Stimulated activated CD4-positive, alpha-beta T cell treated with anti-CD3 and anti-CD28 coated beads, Interleukin-4, amount 100 ng/mL, for 48 hours (primary cell): ENCODE results near the gene CDC123.
"Not testable (repeated sequence)": the region's sequence is repeated elsewhere in the genome, so short reads cannot be mapped to it uniquely, and the experiment has no call there.

Source experiments
- DNase-seq, 2 donors: peaks; one replicate each; pipeline ENCODE4 v3.0.0-alpha.2; 2020; ENCODE audit warnings: low read depth in 2 of 2

Gene CDC123

GRCh38 chr10:12195603-12196506 lies at the start of gene CDC123, which contains the start of gene NUDT5:
CDC123 (plus strand) TSS chr10:12196188; CDS start chr10:12196246, 58 bp downstream.
NUDT5 (minus strand) TSS chr10:12195891; CDS start chr10:12186291, 9,600 bp downstream.
- DNase-seq = peak; percentile 76 to 82

GRCh38 chr10:12150163-12150562 lies 45.8 kb upstream of the CDC123 start:
- no peak for DNase-seq

- no peak for DNase-seq
These were observed 41.5 kb upstream of the CDC123 start for GRCh38 chr10:12154516-12154915.

- DNase-seq = no peak
These were observed 39.4 kb upstream of the CDC123 start for GRCh38 chr10:12156367-12157123.

- no peak for DNase-seq
These were observed 37.9 kb upstream of the CDC123 start for GRCh38 chr10:12158111-12158510.

- DNase-seq = no peak
These were observed 35.3 kb upstream of the CDC123 start for GRCh38 chr10:12160664-12161063.

- DNase-seq = no peak
These were observed 33.1 kb upstream of the CDC123 start for GRCh38 chr10:12162927-12163326.

- no peak for DNase-seq
These were observed 31.9 kb upstream of the CDC123 start for GRCh38 chr10:12164085-12164484.

GRCh38 chr10:12165036-12165435 lies 31.0 kb upstream of the CDC123 start:
- DNase-seq = no peak

- DNase-seq = no peak
These were observed 29.8 kb upstream of the CDC123 start for GRCh38 chr10:12165999-12166775.

- not testable (repeated sequence) for DNase-seq
These were observed 24.5 kb upstream of the CDC123 start for GRCh38 chr10:12171512-12171911.

- no peak for DNase-seq
These were observed 18.3 kb upstream of the CDC123 start for GRCh38 chr10:12177642-12178041.

GRCh38 chr10:12179606-12180170 lies 16.3 kb upstream of the CDC123 start:
- no peak for DNase-seq

GRCh38 chr10:12180221-12180974 lies 15.6 kb upstream of the CDC123 start:
- DNase-seq = no peak

- DNase-seq = peak; percentile 27 to 60
These were observed 14.8 kb upstream of the CDC123 start for GRCh38 chr10:12181065-12181775.

GRCh38 chr10:12184165-12184564 lies 11.8 kb upstream of the CDC123 start:
- no peak for DNase-seq

GRCh38 chr10:12186323-12186722 lies 9.7 kb upstream of the CDC123 start:
- DNase-seq = no peak

GRCh38 chr10:12187321-12187905 lies 8.6 kb upstream of the CDC123 start:
- no peak for DNase-seq

- no peak for DNase-seq
These were observed 7.3 kb upstream of the CDC123 start for GRCh38 chr10:12188656-12189055.

- DNase-seq = no peak
These were observed 6.6 kb upstream of the CDC123 start for GRCh38 chr10:12189426-12189825.
